ENCODE measurements around the gene CRCP.
"Not testable (repeated sequence)": the region's sequence is repeated elsewhere in the genome, so short reads cannot be mapped to it uniquely, and the experiment has no call there.

Gene CRCP

DNA sequence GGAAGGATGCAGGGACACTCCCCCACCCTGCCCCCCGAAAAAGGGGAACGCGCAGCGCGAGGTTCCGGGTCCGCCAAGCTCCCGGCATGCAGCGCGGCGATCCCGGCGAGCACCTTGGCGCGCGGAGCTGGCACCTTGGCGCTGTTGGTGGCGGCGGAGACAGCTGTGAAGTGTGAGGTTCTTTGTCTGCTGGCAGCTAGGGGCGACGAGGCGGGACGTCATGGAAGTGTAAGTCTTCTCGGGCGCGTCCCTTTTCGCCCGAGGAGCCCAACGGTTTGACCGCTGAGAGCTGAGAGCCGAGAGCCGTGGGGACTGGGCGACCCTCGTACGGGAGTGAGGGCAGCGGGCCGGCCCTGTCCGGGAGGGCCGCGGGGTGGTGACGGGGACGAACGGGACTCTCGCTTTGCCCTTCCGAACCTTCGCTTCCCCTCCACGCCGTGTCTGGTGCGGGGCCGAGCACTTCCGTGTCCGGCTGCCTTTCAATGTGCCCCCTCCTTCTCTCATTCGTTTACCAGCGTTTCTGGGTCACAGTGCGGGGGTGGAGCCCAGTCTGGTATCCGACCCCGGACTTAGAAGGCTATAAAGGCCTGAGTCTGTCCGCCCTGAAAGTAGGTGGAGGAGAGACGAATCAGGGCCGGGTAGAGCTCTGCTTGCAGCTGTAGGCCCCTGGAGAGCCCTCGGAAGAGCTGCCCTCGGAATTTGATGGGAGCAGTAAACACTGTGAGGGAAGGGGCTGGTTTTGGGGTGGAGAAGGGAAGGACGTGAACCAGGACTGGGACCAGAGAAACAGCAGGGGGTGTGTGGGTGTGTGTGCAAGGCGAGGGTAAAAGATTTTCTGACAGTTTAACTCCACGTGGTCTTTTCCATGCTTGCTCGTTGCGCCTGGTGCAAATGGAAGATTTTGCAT is at the start of gene CRCP:
Gene CRCP, plus strand, starts transcription at position 105 of the 907 bp plus-strand sequence. Its CDS starts 116 bp downstream, at position 221.
- peak; percentile 65 to 79 for DNase-seq (ENCODE audit: low read depth in 2 of 2)

DNA sequence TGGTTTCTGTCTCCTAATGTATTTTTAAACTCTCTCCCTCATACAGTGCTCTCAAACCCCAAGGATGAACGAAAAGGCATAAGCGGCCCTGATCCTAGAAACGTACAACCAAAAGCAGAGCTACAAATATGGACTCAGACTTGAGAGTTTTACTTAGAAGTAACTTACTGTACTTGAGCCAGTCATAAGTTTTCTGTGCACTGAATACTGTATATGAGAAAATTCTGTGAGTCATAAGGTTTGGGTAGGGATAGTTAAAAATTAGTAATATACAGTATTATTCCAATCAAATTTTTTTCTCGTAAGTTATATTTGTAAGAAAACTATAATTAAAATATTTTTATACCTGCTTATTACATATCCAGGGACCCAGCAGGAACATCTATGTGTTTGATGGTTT is 44.9 kb upstream of the CRCP start:
- DNase-seq (ENCODE audit: low read depth in 2 of 2), result no peak

DNA sequence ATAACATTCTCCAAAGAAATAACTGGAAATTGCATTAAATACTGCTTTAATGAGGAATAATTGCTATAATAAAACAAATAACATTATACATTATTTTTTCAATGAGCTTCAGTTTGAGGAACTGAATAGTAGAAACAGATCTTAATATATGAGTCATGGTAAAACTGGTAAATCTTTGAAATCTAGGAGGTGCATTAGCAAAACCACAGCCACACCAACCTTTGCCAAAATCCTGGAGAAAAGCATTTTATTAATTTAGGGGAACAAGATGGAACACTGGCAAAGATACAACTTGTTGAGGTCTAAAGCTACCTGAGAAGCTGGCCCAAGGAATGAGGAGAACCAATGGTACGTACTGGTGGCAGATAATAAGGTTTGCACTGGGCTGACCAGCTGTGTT is 44.4 kb upstream of the CRCP start:
- DNase-seq (ENCODE audit: low read depth in 2 of 2), result no peak

GRCh38 chr7:66072208-66072607 is 42.4 kb upstream of the CRCP start:
- not testable (repeated sequence) for DNase-seq (ENCODE audit: low read depth in 2 of 2)

- peak; percentile 62 to 84 for DNase-seq (ENCODE audit: low read depth in 2 of 2)
Observed at GRCh38 chr7:66075590-66076461, 38.8 kb upstream of the CRCP start, which contains the start of gene ASL. ASL (plus strand) TSS chr7:66075819; CDS start chr7:66076082, 263 bp downstream.

DNA sequence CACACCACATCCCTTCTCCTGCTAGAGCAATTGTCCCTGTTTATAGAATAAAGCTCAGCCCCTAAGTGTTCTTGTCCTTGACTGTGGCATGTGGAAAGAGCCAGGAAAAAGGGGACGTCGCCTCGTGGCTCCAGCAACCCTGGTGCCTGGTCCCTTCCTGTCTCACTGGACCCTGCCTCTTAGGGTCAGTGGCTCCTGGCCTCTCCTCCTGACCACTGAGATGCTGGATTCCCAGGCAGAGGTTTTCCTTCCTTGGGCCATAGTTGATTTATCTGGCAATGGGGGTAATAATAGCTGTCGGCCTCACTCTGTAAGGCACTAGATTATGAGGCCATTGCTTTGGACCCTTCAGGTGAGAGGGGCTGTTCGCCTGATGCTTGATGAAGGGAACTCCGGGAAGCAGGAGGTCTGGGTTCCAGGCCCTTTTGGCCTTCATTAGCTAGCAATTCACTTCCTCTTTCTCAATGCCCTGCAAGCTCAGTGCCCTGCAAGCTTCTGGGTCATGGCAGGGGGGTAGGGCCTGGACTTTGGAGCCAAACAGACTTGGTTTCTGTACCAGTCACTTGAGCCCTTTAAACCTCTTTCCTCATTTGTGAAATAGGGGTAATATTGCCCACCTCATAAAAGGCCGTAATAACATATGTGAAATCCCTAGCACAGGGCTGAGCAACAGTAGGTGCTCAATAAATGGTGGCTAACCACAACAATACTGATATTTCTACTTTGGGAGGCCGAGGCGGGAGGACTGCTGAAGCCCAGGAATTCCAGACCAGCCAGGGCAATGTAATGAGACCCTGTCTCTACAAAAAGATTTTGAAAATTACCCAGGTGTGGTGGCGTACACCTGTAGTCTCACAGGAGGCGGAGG is 38.0 kb upstream of the CRCP start:
- DNase-seq (ENCODE audit: low read depth in 2 of 2), result no peak

DNA sequence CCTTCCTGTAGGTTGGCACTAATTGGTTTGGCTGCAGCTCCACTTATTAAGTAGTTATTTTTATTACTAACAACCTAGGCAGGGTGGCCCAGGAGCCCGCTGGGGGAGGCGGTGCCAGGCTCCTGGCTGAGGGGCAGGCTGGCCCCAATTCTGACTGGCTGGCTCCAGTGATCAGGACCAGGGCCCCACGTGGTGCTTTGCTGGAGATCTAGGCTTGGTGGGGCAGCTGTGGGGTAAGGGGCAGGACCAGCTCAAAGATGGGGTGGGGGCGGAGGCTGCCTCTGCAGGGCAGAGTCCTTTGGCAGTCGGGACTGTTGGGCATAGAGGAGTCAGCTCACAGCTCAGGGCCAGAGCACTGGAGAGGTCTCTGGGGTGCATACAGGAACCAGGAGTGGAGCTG is 36.6 kb upstream of the CRCP start:
- no peak for DNase-seq (ENCODE audit: low read depth in 2 of 2)

- DNase-seq (ENCODE audit: low read depth in 2 of 2), result no peak
Observed at GRCh38 chr7:66082083-66082482, 32.6 kb upstream of the CRCP start.

DNA sequence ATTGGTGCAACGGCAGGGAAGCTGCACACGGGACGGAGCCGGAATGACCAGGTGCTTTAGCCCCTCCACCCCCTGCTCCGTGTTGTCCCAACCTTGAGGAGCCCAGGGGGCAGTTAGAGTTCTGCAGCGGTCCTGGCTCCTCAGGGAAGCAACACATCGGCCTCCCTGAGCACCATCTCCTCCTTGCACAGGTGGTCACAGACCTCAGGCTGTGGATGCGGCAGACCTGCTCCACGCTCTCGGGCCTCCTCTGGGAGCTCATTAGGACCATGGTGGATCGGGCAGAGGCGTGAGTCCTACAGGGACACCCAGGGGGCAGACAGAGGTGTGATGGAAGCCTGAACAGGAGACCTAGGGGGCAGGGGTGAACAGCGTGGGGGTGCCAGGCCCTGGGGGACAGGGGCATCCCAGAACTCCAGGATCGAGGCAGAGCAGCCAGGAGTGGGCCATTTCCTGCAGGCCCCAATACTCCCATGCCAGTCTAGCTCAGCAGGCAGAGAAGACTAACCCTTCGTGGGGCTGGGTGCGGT is 31.7 kb upstream of the CRCP start:
- no peak for DNase-seq (ENCODE audit: low read depth in 2 of 2)

GRCh38 chr7:66083677-66084076 is 31.0 kb upstream of the CRCP start:
- no peak for DNase-seq (ENCODE audit: low read depth in 2 of 2)

DNA sequence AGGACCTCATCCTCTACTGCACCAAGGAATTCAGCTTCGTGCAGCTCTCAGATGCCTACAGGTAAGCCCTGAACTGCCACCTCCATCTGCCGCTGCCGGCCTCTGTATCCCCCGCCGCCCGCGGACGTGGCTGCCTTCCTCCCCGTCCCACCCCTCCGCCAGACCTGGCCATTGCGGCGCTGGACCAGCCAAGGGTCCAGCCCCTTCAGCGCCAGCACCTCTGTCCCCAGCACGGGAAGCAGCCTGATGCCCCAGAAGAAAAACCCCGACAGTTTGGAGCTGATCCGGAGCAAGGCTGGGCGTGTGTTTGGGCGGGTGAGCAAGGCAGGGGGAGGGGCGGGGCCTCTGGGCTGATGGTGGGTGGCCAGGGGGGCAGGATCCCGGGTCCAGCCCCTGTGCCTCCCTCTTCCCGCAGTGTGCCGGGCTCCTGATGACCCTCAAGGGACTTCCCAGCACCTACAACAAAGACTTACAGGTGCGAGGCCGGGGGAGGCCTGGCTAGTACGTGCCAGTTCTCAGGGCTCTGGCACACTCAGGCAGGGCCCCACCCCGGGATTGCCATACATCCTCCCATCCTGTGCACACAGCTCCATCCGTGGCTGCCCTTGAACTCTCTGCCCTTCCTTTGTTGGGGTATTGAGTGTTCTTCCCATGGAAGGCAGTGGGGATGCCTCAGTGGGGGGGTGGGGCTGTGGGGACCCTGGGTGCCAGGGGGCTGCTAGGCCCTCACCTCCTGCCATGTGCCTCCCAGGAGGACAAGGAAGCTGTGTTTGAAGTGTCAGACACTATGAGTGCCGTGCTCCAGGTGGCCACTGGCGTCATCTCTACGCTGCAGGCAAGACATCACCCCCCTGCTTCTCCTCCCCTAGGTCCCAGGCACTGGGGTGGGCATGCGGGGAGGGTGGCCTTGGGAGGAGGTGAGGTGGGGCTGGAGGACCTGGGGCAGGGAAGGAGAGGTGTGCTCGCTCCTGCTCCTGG is 25.5 kb upstream of the CRCP start:
- no peak for DNase-seq (ENCODE audit: low read depth in 2 of 2)

GRCh38 chr7:66092654-66093053 is 22.0 kb upstream of the CRCP start:
- DNase-seq (ENCODE audit: low read depth in 2 of 2), result no peak

GRCh38 chr7:66095010-66095409 is 19.6 kb upstream of the CRCP start:
- no peak for DNase-seq (ENCODE audit: low read depth in 2 of 2)

GRCh38 chr7:66099232-66099550 is 15.5 kb upstream of the CRCP start:
- no peak for DNase-seq (ENCODE audit: low read depth in 2 of 2)

DNA sequence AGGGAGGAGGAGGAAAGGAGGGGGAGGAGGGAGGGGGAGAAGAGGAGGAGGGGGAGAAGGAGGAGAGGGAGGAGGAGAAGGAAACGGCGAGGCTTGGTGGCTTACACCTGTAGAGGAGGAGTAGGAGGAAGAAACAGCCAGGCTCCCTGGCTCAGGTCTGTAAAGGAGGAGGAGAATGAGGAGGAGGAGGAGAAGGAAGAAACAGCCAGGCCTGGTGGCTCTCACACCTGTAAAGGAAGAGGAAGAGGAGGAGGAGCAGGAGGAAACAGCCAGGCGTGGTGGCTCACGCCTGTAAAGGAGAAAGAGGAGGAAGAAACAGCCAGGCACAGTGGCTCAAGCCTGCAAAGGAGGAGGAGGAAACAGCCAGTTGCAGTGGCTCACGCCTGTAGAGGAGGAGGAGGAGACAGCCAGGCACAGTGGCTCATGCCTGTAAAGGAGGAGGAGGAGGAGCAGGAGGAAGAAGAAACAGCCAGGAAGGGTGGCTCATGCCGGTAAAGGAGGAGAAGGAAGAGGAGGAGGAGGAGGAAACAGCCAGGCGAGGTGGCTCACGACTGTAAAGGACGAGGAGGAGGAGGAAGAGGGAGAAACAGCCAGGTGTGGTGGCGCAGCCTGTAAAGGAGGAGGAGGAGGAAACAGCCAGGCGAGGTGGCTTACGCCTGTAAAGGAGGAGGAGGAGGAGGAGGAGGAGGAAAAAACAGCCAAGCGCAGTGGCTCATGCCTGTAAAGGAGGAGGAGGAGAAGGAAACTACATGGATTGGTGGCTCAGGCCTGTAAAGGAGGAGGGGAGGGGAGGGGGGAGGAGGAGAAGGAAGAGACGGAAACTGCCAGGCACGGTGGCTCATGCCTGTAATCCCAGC is 14.9 kb upstream of the CRCP start:
- DNase-seq (ENCODE audit: low read depth in 2 of 2), result peak in 1 of 2 donors; percentile 5

- DNase-seq (ENCODE audit: low read depth in 2 of 2), result no peak
Observed at GRCh38 chr7:66100408-66101050, 14.1 kb upstream of the CRCP start.

DNA sequence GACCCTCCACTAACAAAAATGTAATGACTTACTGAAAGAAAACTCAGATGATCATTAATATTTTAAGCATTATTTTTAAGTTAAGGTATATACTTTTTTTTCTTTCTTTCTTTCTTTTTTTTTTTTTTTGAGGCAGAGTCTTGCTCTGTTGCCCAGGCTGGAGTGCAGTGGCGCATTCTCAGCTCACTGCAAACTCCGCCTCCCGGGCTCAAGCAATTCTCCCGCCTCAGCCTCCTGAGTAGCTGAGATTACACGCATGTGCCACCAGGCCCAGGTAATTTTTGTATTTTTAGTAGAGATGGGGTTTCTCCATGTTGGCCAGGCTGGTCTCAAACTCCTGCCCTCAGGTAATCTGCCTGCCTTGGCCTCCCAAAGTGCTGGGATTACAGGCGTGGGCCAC is 12.5 kb upstream of the CRCP start:
- DNase-seq (ENCODE audit: low read depth in 2 of 2), result not testable (repeated sequence)

GRCh38 chr7:66103994-66104393 is 10.7 kb upstream of the CRCP start:
- not testable (repeated sequence) for DNase-seq (ENCODE audit: low read depth in 2 of 2)

GRCh38 chr7:66105263-66105748 is 9.3 kb upstream of the CRCP start:
- DNase-seq (ENCODE audit: low read depth in 2 of 2), result no peak

Data from stimulated activated CD8-positive, alpha-beta memory T cell treated with anti-CD3 and anti-CD28 coated beads, Interleukin-7, amount 100 ng/mL, for 4 hours (primary cell).